ENCODE measurements around the gene ZNF74. TPM values are rescaled to one million over a fixed set of nuclear protein-coding genes. Genes with fewer than 3 reads are reported as not detected.

Gene ZNF74
- polyA plus RNA-seq, 1 donor, result 11.6 TPM

- H3K27ac ChIP-seq (ENCODE audit: low read length), result no peak overlapping the region
- no CpG with 5 or more reads among the region's 11 CpGs for WGBS (ENCODE audit: insufficient coverage, low lambda C conversion rate)
- H3K27me3 ChIP-seq (ENCODE audit: control insufficient read depth, insufficient read depth, low read length), result peaks cover 91% of the 10 kb centered on the region
Observed at GRCh38 chr22:20433191-20433590, 39.2 kb downstream of the ZNF74 start.

DNA sequence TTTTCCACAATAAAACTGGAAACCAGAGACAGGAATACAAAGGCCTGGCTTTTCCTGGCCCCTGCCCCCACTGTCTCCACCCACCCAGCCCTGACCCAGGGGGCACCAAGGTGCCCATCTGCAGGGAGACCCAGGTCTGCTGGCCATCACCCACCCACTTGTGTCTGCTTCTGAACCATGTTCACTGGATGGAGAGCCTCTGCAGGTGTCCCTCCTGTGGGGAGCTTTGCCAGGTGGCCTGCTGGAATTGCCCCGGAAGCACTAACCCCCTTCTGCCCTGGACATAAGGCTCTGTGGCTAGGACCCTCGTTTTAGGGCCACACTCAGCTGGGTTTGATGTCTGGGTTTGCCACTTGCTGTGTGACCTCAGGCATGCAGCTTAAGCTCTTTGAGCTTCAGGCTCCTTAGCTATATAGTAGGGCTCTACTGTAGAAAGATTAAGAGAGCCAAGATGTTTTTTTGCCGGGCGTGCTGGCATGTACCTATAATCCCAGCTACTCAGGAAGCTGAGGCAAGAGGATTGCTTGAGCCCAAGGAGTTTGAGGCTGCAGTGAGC lies 39.8 kb downstream of the ZNF74 start:
- WGBS (ENCODE audit: insufficient coverage, low lambda C conversion rate), result 100% methylated on average over 2 of the region's 4 CpGs
- no peak for DNase-seq
- H3K4me1 ChIP-seq (ENCODE audit: control insufficient read depth, insufficient read depth, low read length), result peaks cover 28% of the 10 kb centered on the region
- peaks cover 20% of the 10 kb centered on the region for H3K9me3 ChIP-seq (ENCODE audit: control insufficient read depth, low read depth, low read length)
- peaks cover 3% of the 10 kb centered on the region for H3K36me3 ChIP-seq (ENCODE audit: control insufficient read depth, insufficient read depth, low read length)
- no peak overlapping the region for H3K4me3 ChIP-seq (ENCODE audit: low read length)
- H3K27ac ChIP-seq (ENCODE audit: low read length), result no peak overlapping the region
- peaks cover 92% of the 10 kb centered on the region for H3K27me3 ChIP-seq (ENCODE audit: control insufficient read depth, insufficient read depth, low read length)

More at GRCh38 chr22:20433191-20433590, 39.2 kb downstream of the ZNF74 start:
- Histone ChIP-seq H3K36me3 (ENCODE audit: control insufficient read depth, insufficient read depth, low read length) (peaks cover 5% of the 10 kb centered on the region), H3K4me1 (ENCODE audit: control insufficient read depth, insufficient read depth, low read length) (peaks cover 28% of the 10 kb centered on the region), H3K9me3 (ENCODE audit: control insufficient read depth, low read depth, low read length) (peaks cover 20% of the 10 kb centered on the region), H3K4me3 (ENCODE audit: low read length) (no peak overlapping the region)
- DNase-seq, result no peak

GRCh38 chr22:20434264-20434751 lies 40.4 kb downstream of the ZNF74 start:
- peaks cover 28% of the 10 kb centered on the region for H3K4me1 ChIP-seq (ENCODE audit: control insufficient read depth, insufficient read depth, low read length)
- H3K9me3 ChIP-seq (ENCODE audit: control insufficient read depth, low read depth, low read length), result peaks cover 20% of the 10 kb centered on the region
- H3K36me3 ChIP-seq (ENCODE audit: control insufficient read depth, insufficient read depth, low read length), result no peaks in the 10 kb centered on the region
- no CpG with 5 or more reads among the region's 12 CpGs for WGBS (ENCODE audit: insufficient coverage, low lambda C conversion rate)
- DNase-seq, result no peak
- no peak overlapping the region for H3K4me3 ChIP-seq (ENCODE audit: low read length)
- H3K27ac ChIP-seq (ENCODE audit: low read length), result no peak overlapping the region
- H3K27me3 ChIP-seq (ENCODE audit: control insufficient read depth, insufficient read depth, low read length), result peaks cover 91% of the 10 kb centered on the region

DNA sequence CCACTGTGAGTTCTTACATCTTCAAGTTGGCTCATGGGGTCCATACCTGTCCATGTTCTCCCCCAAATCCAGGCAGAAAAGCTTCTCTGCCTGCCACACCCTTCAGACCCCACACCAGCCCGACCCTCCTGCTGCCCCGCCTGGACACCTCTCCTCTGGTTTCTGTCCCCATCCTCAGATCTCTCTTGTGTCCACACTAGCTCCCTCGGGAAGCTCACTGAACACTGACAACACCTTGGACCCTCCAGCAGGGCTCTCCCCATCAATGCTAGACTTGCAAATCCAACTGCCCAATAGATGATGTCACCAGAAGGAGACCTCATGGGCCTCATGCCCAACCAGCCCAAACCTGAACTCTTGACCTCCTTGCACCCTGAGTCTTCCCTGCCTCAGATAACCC lies 40.8 kb downstream of the ZNF74 start:
- Histone ChIP-seq H3K27me3 (ENCODE audit: control insufficient read depth, insufficient read depth, low read length) (peaks cover 87% of the 10 kb centered on the region), H3K4me3 (ENCODE audit: low read length) (no peak overlapping the region), H3K9me3 (ENCODE audit: control insufficient read depth, low read depth, low read length) (peaks cover 19% of the 10 kb centered on the region), H3K4me1 (ENCODE audit: control insufficient read depth, insufficient read depth, low read length) (peaks cover 23% of the 10 kb centered on the region), H3K27ac (ENCODE audit: low read length) (no peak overlapping the region), H3K36me3 (ENCODE audit: control insufficient read depth, insufficient read depth, low read length) (no peaks in the 10 kb centered on the region)
- WGBS (ENCODE audit: insufficient coverage, low lambda C conversion rate), result no CpG with 5 or more reads among the region's 3 CpGs
- no peak for DNase-seq

- Histone ChIP-seq H3K4me3 (ENCODE audit: low read length) (peak overlapping the region; percentile 33), H3K27ac (ENCODE audit: low read length) (peak overlapping the region; percentile 36), H3K36me3 (ENCODE audit: control insufficient read depth, insufficient read depth, low read length) (no peaks in the 10 kb centered on the region), H3K9me3 (ENCODE audit: control insufficient read depth, low read depth, low read length) (peaks cover 11% of the 10 kb centered on the region), H3K4me1 (ENCODE audit: control insufficient read depth, insufficient read depth, low read length) (peaks cover 15% of the 10 kb centered on the region), H3K27me3 (ENCODE audit: control insufficient read depth, insufficient read depth, low read length) (peaks cover 78% of the 10 kb centered on the region)
- WGBS (ENCODE audit: insufficient coverage, low lambda C conversion rate), result no CpG with 5 or more reads among the region's 11 CpGs
- DNase-seq, result no peak
Observed at GRCh38 chr22:20435436-20436306, 41.7 kb downstream of the ZNF74 start.

DNA sequence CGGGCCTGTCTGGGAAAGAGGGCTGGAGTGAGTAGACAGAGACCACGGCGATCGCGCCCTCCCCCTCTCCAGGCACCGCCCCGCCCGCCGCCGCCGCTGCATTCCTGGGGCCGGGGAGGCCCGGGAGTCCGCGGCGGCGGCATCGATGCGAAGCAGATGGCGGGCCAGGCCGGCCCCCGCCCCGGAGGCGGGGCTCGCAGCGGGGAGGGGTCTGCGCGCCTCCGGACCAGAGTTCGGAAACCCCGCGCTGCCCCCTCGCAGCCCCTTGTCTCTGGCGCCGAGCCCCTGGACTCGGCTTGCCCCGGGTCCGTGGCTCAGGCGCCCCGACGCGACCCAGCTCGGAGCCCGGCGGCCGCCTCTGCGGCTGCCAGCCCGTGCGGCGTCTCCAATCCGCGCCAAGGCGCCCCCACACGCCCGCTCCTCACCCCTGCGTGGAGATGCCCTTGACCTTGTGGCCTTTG lies 42.4 kb downstream of the ZNF74 start:
- H3K36me3 ChIP-seq (ENCODE audit: control insufficient read depth, insufficient read depth, low read length), result peaks cover 4% of the 10 kb centered on the region
- peaks cover 72% of the 10 kb centered on the region for H3K27me3 ChIP-seq (ENCODE audit: control insufficient read depth, insufficient read depth, low read length)
- peaks cover 11% of the 10 kb centered on the region for H3K9me3 ChIP-seq (ENCODE audit: control insufficient read depth, low read depth, low read length)
- H3K27ac ChIP-seq (ENCODE audit: low read length), result peak overlapping the region; percentile 45
- H3K4me1 ChIP-seq (ENCODE audit: control insufficient read depth, insufficient read depth, low read length), result peaks cover 13% of the 10 kb centered on the region
- no CpG with 5 or more reads among the region's 56 CpGs for WGBS (ENCODE audit: insufficient coverage, low lambda C conversion rate)
- peak in 1 of 2 donors; percentile 42 for DNase-seq
- H3K4me3 ChIP-seq (ENCODE audit: low read length), result peak overlapping the region; percentile 61

GRCh38 chr22:20436768-20437612 lies 43.0 kb downstream of the ZNF74 start:
- peaks cover 5% of the 10 kb centered on the region for H3K36me3 ChIP-seq (ENCODE audit: control insufficient read depth, insufficient read depth, low read length)
- no peak for DNase-seq
- WGBS (ENCODE audit: insufficient coverage, low lambda C conversion rate), result no CpG with 5 or more reads among the region's 61 CpGs
- H3K27ac ChIP-seq (ENCODE audit: low read length), result peak overlapping the region; percentile 45
- peaks cover 11% of the 10 kb centered on the region for H3K9me3 ChIP-seq (ENCODE audit: control insufficient read depth, low read depth, low read length)
- H3K27me3 ChIP-seq (ENCODE audit: control insufficient read depth, insufficient read depth, low read length), result peaks cover 65% of the 10 kb centered on the region
- H3K4me1 ChIP-seq (ENCODE audit: control insufficient read depth, insufficient read depth, low read length), result peaks cover 13% of the 10 kb centered on the region
- peak overlapping the region; percentile 61 for H3K4me3 ChIP-seq (ENCODE audit: low read length)

DNA sequence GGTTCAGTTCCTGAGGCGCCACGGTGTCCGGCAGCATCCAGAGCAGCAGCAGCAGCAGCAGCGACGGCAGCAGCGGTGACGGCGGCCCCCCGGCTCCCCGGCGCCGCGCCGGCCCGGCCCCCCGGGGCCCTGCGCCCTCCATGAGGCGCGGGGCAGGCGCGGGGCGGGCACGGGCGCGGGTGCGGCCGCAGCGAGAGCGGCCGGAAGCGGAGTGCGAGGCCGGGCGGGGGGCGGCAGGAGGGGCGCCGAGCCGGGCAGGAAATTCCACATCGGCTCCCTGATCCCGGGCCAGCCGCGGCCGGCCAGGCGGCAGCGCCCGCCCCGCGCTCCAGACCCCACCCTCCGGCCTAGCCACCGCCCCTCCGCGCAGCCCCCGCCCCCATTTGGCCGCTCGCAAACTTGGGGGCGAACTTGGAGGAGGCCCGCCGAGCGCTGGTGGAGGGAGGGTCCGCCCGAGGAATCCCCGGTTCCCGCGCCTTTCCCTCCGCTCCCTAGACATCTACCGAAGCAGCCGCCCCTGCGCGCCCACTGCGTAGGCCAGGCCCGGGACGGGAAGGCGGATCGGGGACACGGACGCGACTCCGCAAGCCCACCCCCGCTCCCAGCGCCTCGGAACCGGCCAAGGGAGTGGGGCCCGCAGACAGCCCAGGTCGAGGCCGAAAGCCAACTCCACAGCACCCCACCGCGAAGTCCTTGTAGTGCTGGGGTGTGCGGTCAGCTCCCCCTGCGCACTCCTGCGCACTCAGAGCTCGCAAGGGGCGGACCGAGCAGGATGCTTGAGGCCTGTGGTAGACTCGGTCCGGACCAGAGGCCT lies 43.9 kb downstream of the ZNF74 start, which contains the start of gene SCARF2:
TSS of gene SCARF2 (minus strand) at position 213 of the 814 bp plus-strand sequence. CDS start at position 142, 71 bp downstream.
- Histone ChIP-seq H3K36me3 (ENCODE audit: control insufficient read depth, insufficient read depth, low read length) (peaks cover 11% of the 10 kb centered on the region), H3K4me3 (ENCODE audit: low read length) (peak within 1 kb of the TSS; percentile 61), H3K27me3 (ENCODE audit: control insufficient read depth, insufficient read depth, low read length) (peaks cover 59% of the 10 kb centered on the region), H3K27ac (ENCODE audit: low read length) (peak within 1 kb of the TSS; percentile 62), H3K4me1 (ENCODE audit: control insufficient read depth, insufficient read depth, low read length) (peaks cover 13% of the 10 kb centered on the region), H3K9me3 (ENCODE audit: control insufficient read depth, low read depth, low read length) (peaks cover 11% of the 10 kb centered on the region)
- DNase-seq, result peak in 1 of 2 donors; percentile 50
- WGBS (ENCODE audit: insufficient coverage, low lambda C conversion rate), result no CpG with 5 or more reads among the region's 95 CpGs

DNA sequence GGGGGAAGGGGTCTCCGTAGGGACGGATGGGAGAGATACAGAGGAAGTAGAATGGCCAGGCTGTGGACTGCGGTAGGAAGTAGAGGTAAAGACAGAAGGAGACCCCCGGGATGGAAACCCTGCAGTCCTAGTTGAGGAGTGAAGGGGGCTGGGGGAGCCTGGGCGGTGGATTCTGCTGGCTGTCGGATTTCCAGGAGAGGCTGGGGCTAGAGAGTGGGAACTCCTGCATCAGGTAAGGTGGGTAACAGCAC lies 44.4 kb downstream of the ZNF74 start:
- 20% methylated on average over 1 of the region's 6 CpGs for whole genome bisulfite sequencing (ENCODE audit: insufficient coverage, low lambda C conversion rate)
- Histone ChIP-seq H3K27ac (ENCODE audit: low read length) (no peak overlapping the region), H3K36me3 (ENCODE audit: control insufficient read depth, insufficient read depth, low read length) (peaks cover 11% of the 10 kb centered on the region), H3K4me1 (ENCODE audit: control insufficient read depth, insufficient read depth, low read length) (peaks cover 13% of the 10 kb centered on the region), H3K27me3 (ENCODE audit: control insufficient read depth, insufficient read depth, low read length) (peaks cover 53% of the 10 kb centered on the region), H3K9me3 (ENCODE audit: control insufficient read depth, low read depth, low read length) (peaks cover 11% of the 10 kb centered on the region), H3K4me3 (ENCODE audit: low read length) (peak overlapping the region; percentile 48)
- DNase-seq, result no peak

Measured in large intestine (tissue), 3 donors.